Loucy (cell line): ENCODE results near the gene ARHGAP1.
A peak's percentile ranks its signal among the peaks of the same experiment; 100 is the strongest.

Source experiments
- H2AFZ ChIP-seq: fragments of 200-600 bp; sonication (generic); 2 replicates; pipeline ENCODE4 v1.6.0; 2016; ENCODE audit warnings: antibody characterized with exemption, mild to moderate bottlenecking, low read length, moderate library complexity
- H3F3A ChIP-seq: fragments of 200-600 bp; 2 replicates; pipeline ENCODE4 v1.6.0; 2016; ENCODE audit warnings: antibody characterized with exemption, low read depth, mild to moderate bottlenecking
- H3K27me3 ChIP-seq: fragments of 200-600 bp; sonication (generic); 2 replicates; pipeline ENCODE4 v1.6.1; 2014; ENCODE audit warnings: low read length, mild to moderate bottlenecking; ENCODE audit not compliant: insufficient read depth, poor library complexity, severe bottlenecking
- H3K36me3 ChIP-seq: fragments of 200-600 bp; sonication (generic); 2 replicates; pipeline ENCODE4 v1.6.1; 2016; ENCODE audit warnings: low read length; ENCODE audit not compliant: insufficient read depth
- H3K4me1 ChIP-seq: fragments of 200-600 bp; sonication (generic); 2 replicates; pipeline ENCODE4 v1.5.1; 2014; ENCODE audit warnings: low read length, mild to moderate bottlenecking; ENCODE audit not compliant: insufficient read depth, poor library complexity, severe bottlenecking
- H3K4me2 ChIP-seq: fragments of 200-600 bp; sonication (generic); 2 replicates; pipeline ENCODE4 v1.6.0; 2014; ENCODE audit warnings: antibody characterized with exemption, low read length, low read depth, mild to moderate bottlenecking; ENCODE audit not compliant: poor library complexity, severe bottlenecking
- H3K4me3 ChIP-seq: fragments of 200-600 bp; sonication (generic); 2 replicates; pipeline ENCODE4 v1.5.1; 2014; ENCODE audit warnings: low read length, mild to moderate bottlenecking, mixed read lengths; ENCODE audit not compliant: poor library complexity, severe bottlenecking
- H3K79me2 ChIP-seq: fragments of 200-600 bp; sonication (generic); 2 replicates; pipeline ENCODE4 v1.6.1; 2014; ENCODE audit warnings: low read length; ENCODE audit not compliant: insufficient read depth
- H3K9ac ChIP-seq: fragments of 200-600 bp; sonication (generic); 2 replicates; pipeline ENCODE4 v1.6.0; 2014; ENCODE audit warnings: mild to moderate bottlenecking, low read depth, low read length, moderate library complexity; ENCODE audit not compliant: poor library complexity, severe bottlenecking
- H3K9me2 ChIP-seq: fragments of 200-600 bp; sonication (generic); replicated peaks from 2 replicates; pipeline ENCODE4 v1.6.1; 2016; ENCODE audit warnings: low read depth, low read length, mixed read lengths
- H3K9me3 ChIP-seq: fragments of 200-600 bp; sonication (generic); 2 replicates; pipeline ENCODE4 v1.6.1; 2014; ENCODE audit warnings: mild to moderate bottlenecking, antibody characterized with exemption, low read length, low read depth; ENCODE audit not compliant: insufficient read depth
- H4K20me1 ChIP-seq: fragments of 200-600 bp; sonication (generic); 2 replicates; pipeline ENCODE4 v1.6.0; 2014; ENCODE audit warnings: antibody characterized with exemption, low read length, mild to moderate bottlenecking; ENCODE audit not compliant: insufficient read depth, poor library complexity, severe bottlenecking
- CTCF ChIP-seq: fragments of 200-600 bp; sonication (generic); conservative IDR thresholded peaks from 2 replicates; pipeline ENCODE4 v1.5.1; 2014; ENCODE audit warnings: mild to moderate bottlenecking, antibody characterized with exemption, low read length
- EZH2phosphoT487 ChIP-seq: fragments of 200-600 bp; IDR thresholded peaks from 2 replicates; pipeline ENCODE4 v1.6.1; 2018; ENCODE audit warnings: antibody characterized with exemption, mild to moderate bottlenecking, moderate library complexity, borderline replicate concordance

Gene ARHGAP1

GRCh38 chr11:46675288-46675851, 25.0 kb downstream of the ARHGAP1 start:
- H3F3A ChIP-seq, result peaks cover 33% of the 10 kb centered on the region
- no peaks in the 10 kb centered on the region for H3K9me2 ChIP-seq
- no peak overlapping the region for H2AFZ ChIP-seq

GRCh38 chr11:46674463-46675287, 25.7 kb downstream of the ARHGAP1 start:
- H3F3A ChIP-seq, result peaks cover 35% of the 10 kb centered on the region
- TF ChIP-seq CTCF, result no peak
- no peak for TF ChIP-seq EZH2phosphoT487
- H3K9ac ChIP-seq, result peak overlapping the region; percentile 76
- H4K20me1 ChIP-seq, result no peaks in the 10 kb centered on the region
- peaks cover 8% of the 10 kb centered on the region; the same call in 1 of the 2 replicates for H3K79me2 ChIP-seq
- H2AFZ ChIP-seq, result no peak overlapping the region
- peak overlapping the region; percentile 37 for H3K4me3 ChIP-seq
- peaks cover 47% of the 10 kb centered on the region; the same call in 1 of the 2 replicates for H3K36me3 ChIP-seq
- H3K9me3 ChIP-seq, result no peaks in the 10 kb centered on the region
- no peaks in the 10 kb centered on the region for H3K9me2 ChIP-seq
- H3K4me2 ChIP-seq, result peak overlapping the region; percentile 70
- H3K27me3 ChIP-seq, result no peaks in the 10 kb centered on the region
- peaks cover 69% of the 10 kb centered on the region for H3K4me1 ChIP-seq

More at GRCh38 chr11:46675288-46675851, 25.0 kb downstream of the ARHGAP1 start:
- TF ChIP-seq EZH2phosphoT487 (no peak), CTCF (no peak)
- H3K4me3 ChIP-seq, result peak overlapping the region; percentile 37
- peak overlapping the region; percentile 76 for H3K9ac ChIP-seq
- H3K4me1 ChIP-seq, result peaks cover 62% of the 10 kb centered on the region
- H3K36me3 ChIP-seq, result peaks cover 54% of the 10 kb centered on the region; the same call in 1 of the 2 replicates
- peak overlapping the region; percentile 70 for H3K4me2 ChIP-seq
- no peaks in the 10 kb centered on the region for H4K20me1 ChIP-seq
- H3K9me3 ChIP-seq, result no peaks in the 10 kb centered on the region
- H3K79me2 ChIP-seq, result peaks cover 8% of the 10 kb centered on the region; the same call in 1 of the 2 replicates
- no peaks in the 10 kb centered on the region for H3K27me3 ChIP-seq

- H3F3A ChIP-seq, result peaks cover 35% of the 10 kb centered on the region
- peak overlapping the region; percentile 76 for H3K9ac ChIP-seq
- TF ChIP-seq CTCF, result no peak
- TF ChIP-seq EZH2phosphoT487, result no peak
- H3K36me3 ChIP-seq, result peaks cover 47% of the 10 kb centered on the region; the same call in 1 of the 2 replicates
- no peaks in the 10 kb centered on the region for H4K20me1 ChIP-seq
- H3K4me1 ChIP-seq, result peaks cover 73% of the 10 kb centered on the region
- no peaks in the 10 kb centered on the region for H3K9me2 ChIP-seq
- peak overlapping the region; percentile 70 for H3K4me2 ChIP-seq
- peaks cover 8% of the 10 kb centered on the region; the same call in 1 of the 2 replicates for H3K79me2 ChIP-seq
- H3K4me3 ChIP-seq, result peak overlapping the region; percentile 37
- no peak overlapping the region for H2AFZ ChIP-seq
- no peaks in the 10 kb centered on the region for H3K9me3 ChIP-seq
- no peaks in the 10 kb centered on the region for H3K27me3 ChIP-seq
These were observed 26.5 kb downstream of the ARHGAP1 start for GRCh38 chr11:46673713-46674462.
